Endothelial cell (in vitro differentiated cells): ENCODE data around the gene ZNF451. TPM values are rescaled to one million over a fixed set of nuclear protein-coding genes. Genes with fewer than 3 reads are reported as not detected.

Experiments
- DNase-seq: peaks from one replicate; pipeline ENCODE4 v3.0.0; 2021; ENCODE audit warnings: low spot score
- H3K27ac Mint-ChIP-seq: one replicate; pipeline ENCODE4 v1.8.0; 2021; ENCODE audit warnings: mixed read lengths, inconsistent platforms; ENCODE audit not compliant: unreplicated experiment
- H3K27me3 Mint-ChIP-seq: one replicate; pipeline ENCODE4 v1.8.0; 2021; ENCODE audit warnings: mild to moderate bottlenecking, moderate library complexity, mixed read lengths, inconsistent platforms; ENCODE audit not compliant: unreplicated experiment
- H3K36me3 Mint-ChIP-seq: one replicate; pipeline ENCODE4 v1.8.0; 2021; ENCODE audit warnings: mild to moderate bottlenecking, low read depth, mixed read lengths, inconsistent platforms; ENCODE audit not compliant: unreplicated experiment
- H3K4me1 Mint-ChIP-seq: one replicate; pipeline ENCODE4 v1.8.0; 2021; ENCODE audit warnings: mild to moderate bottlenecking, mixed read lengths, inconsistent platforms; ENCODE audit not compliant: unreplicated experiment
- H3K4me3 Mint-ChIP-seq: one replicate; pipeline ENCODE4 v1.8.0; 2021; ENCODE audit warnings: mild to moderate bottlenecking, mixed read lengths, inconsistent platforms; ENCODE audit not compliant: unreplicated experiment
- H3K9me3 Mint-ChIP-seq: one replicate; pipeline ENCODE4 v1.8.0; 2021; ENCODE audit warnings: mixed read lengths, inconsistent platforms; ENCODE audit not compliant: unreplicated experiment
- total RNA-seq: library from RNA; stranded (reverse); fragmentation: NEBNext Ultra II Directional; extraction: Animal tissue kit (Norgen Biotek cat#: 25700); gene quantifications from one replicate; pipeline ENCODE4 v1.2.1, GENCODE V29; 2021; ENCODE audit not compliant: unreplicated experiment
- TF ChIP-seq, protein P1 (sequence below): fragments of 200-600 bp; sonication (generic); IDR thresholded peaks from one replicate; pipeline ENCODE4 v1.5.0; 2021; ENCODE audit warnings: antibody characterized with exemption; ENCODE audit not compliant: unreplicated experiment

Gene ZNF451
- total RNA-seq, 1 donor from 2014 or later = 129 TPM

DNA sequence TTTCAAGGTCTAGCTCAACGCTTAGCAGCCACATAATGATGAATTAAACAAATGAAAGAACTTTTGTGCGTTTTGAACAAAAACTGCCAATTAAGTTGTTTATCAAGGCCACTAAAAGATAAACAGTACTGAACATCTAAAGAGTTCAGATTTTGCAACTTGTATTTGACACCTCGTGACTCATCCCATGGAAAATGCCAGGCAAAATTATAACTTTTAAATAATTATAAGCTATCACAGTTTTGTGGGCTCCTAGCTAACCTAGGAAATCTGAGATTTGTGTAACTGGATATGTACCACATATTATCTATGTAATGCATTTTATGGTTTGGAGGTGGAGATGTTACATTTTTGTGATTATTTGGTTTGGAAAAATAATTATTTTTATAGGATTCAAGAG is 72.5 kb downstream of the ZNF451 start:
- DNase-seq = no peak
- no peak overlapping the region for H3K4me3 Mint-ChIP-seq
- no peak overlapping the region for H3K27ac Mint-ChIP-seq
- no peaks in the 10 kb centered on the region for H3K4me1 Mint-ChIP-seq
- H3K27me3 Mint-ChIP-seq = no peaks in the 10 kb centered on the region
- no peaks in the 10 kb centered on the region for H3K9me3 Mint-ChIP-seq
- peaks cover 16% of the 10 kb centered on the region for H3K36me3 Mint-ChIP-seq
- TF ChIP-seq, protein P1, sequence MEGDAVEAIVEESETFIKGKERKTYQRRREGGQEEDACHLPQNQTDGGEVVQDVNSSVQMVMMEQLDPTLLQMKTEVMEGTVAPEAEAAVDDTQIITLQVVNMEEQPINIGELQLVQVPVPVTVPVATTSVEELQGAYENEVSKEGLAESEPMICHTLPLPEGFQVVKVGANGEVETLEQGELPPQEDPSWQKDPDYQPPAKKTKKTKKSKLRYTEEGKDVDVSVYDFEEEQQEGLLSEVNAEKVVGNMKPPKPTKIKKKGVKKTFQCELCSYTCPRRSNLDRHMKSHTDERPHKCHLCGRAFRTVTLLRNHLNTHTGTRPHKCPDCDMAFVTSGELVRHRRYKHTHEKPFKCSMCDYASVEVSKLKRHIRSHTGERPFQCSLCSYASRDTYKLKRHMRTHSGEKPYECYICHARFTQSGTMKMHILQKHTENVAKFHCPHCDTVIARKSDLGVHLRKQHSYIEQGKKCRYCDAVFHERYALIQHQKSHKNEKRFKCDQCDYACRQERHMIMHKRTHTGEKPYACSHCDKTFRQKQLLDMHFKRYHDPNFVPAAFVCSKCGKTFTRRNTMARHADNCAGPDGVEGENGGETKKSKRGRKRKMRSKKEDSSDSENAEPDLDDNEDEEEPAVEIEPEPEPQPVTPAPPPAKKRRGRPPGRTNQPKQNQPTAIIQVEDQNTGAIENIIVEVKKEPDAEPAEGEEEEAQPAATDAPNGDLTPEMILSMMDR = no peak

- TF ChIP-seq, protein P1 = no peak
- H3K27me3 Mint-ChIP-seq = no peaks in the 10 kb centered on the region
- no peaks in the 10 kb centered on the region for H3K9me3 Mint-ChIP-seq
- no peak overlapping the region for H3K4me3 Mint-ChIP-seq
- H3K27ac Mint-ChIP-seq = no peak overlapping the region
- peaks cover 16% of the 10 kb centered on the region for H3K36me3 Mint-ChIP-seq
- no peak for DNase-seq
- H3K4me1 Mint-ChIP-seq = no peaks in the 10 kb centered on the region
Observed at GRCh38 chr6:57163956-57164355, 74.0 kb downstream of the ZNF451 start.

DNA sequence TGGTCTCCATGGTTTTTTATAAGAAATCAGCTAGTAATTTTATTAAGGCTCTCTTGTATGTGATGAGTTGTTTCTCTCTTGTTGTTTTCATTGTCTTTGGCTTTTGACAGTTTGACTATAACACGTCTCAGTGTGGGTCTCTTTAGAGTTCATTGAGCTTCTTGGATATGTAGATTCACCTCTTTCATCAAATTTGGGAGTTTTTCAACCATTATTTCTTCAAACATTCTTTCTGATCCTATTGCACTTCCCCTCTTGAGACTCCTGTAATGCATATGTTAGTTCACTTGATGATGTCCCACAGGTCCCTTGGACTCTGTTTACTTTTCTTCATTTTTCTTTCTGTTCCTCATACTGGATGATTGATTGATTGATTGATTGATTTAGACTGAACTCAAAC is 75.1 kb downstream of the ZNF451 start:
- Mint-ChIP-seq H3K27me3 (no peaks in the 10 kb centered on the region), H3K4me1 (no peaks in the 10 kb centered on the region), H3K9me3 (no peaks in the 10 kb centered on the region), H3K36me3 (peaks cover 16% of the 10 kb centered on the region), H3K4me3 (no peak overlapping the region), H3K27ac (no peak overlapping the region)
- no peak for DNase-seq
- TF ChIP-seq, protein P1 = no peak

GRCh38 chr6:57172136-57173055 is 82.4 kb downstream of the ZNF451 start, which contains the start of gene BAG2:
TSS of gene BAG2 (plus strand) at chr6:57172326. CDS start at chr6:57172698, 372 bp downstream.
- H3K27ac Mint-ChIP-seq = peak within 1 kb of the TSS; percentile 67
- no peaks in the 10 kb centered on the region for H3K9me3 Mint-ChIP-seq
- peak within 1 kb of the TSS; percentile 92 for H3K4me3 Mint-ChIP-seq
- H3K36me3 Mint-ChIP-seq = peaks cover under 1% of the 10 kb centered on the region
- TF ChIP-seq, protein P1 = peak; percentile 10
- DNase-seq = peak; percentile 77
- peaks cover 12% of the 10 kb centered on the region for H3K4me1 Mint-ChIP-seq
- peaks cover 9% of the 10 kb centered on the region for H3K27me3 Mint-ChIP-seq
